Measurements from ENCODE around the gene CLECL1.
A peak's percentile ranks its signal among the peaks of the same experiment; 100 is the strongest.
"Not testable (repeated sequence)": the region's sequence is repeated elsewhere in the genome, so short reads cannot be mapped to it uniquely, and the experiment has no call there.

The CLECL1 gene

GRCh38 chr12:9694241-9694640 lies 38.7 kb downstream of the CLECL1 start:
- DNase-seq (ENCODE audit: low read depth): no peak

GRCh38 chr12:9692909-9693308 lies 40.0 kb downstream of the CLECL1 start:
- DNase-seq (ENCODE audit: low read depth): no peak

GRCh38 chr12:9687228-9687627 lies 45.7 kb downstream of the CLECL1 start:
- DNase-seq (ENCODE audit: low read depth): no peak

GRCh38 chr12:9685915-9686314 lies 47.0 kb downstream of the CLECL1 start:
- DNase-seq (ENCODE audit: low read depth): no peak

GRCh38 chr12:9685366-9685765 lies 47.5 kb downstream of the CLECL1 start:
- DNase-seq (ENCODE audit: low read depth): not testable (repeated sequence)

- DNase-seq (ENCODE audit: low read depth): not testable (repeated sequence)
Measured at GRCh38 chr12:9682949-9683348, 49.9 kb downstream of the CLECL1 start.

GRCh38 chr12:9682508-9682907 lies 50.4 kb downstream of the CLECL1 start:
- not testable (repeated sequence) for DNase-seq (ENCODE audit: low read depth)

GRCh38 chr12:9674226-9674590 lies 58.7 kb downstream of the CLECL1 start:
- no peak for DNase-seq (ENCODE audit: low read depth)

GRCh38 chr12:9673404-9674225 lies 59.3 kb downstream of the CLECL1 start:
- peak; percentile 50 for DNase-seq (ENCODE audit: low read depth)
